SK-N-MC (cell line): ENCODE data around the gene TNFAIP8L2.

ENCODE experiments used
- EZH2 ChIP-seq: fragments of 200-600 bp; sonication (generic); IDR thresholded peaks from one replicate; pipeline ENCODE4 v1.6.1; 2017; ENCODE audit warnings: antibody characterized with exemption
- POLR2AphosphoS5 ChIP-seq: IDR thresholded peaks from 2 replicates; pipeline ENCODE4 v1.6.1; 2012; ENCODE audit warnings: mild to moderate bottlenecking, low read depth, low read length, borderline replicate concordance

GRCh38 chr1:151147132-151147503 lies 9.3 kb upstream of the TNFAIP8L2 start:
- TF ChIP-seq POLR2AphosphoS5, result no peak
- TF ChIP-seq EZH2, result no peak
